Measurements from ENCODE around the gene DARS1.

Gene DARS1

GRCh38 chr2:135905679-135906078 lies 79.7 kb downstream of the DARS1 start (continued):
- no peak for TF ChIP-seq ZNF426 (tag by site-specific recombination; IDR thresholded peaks at IDR 0.05)

GRCh38 chr2:135904341-135904989 lies 81.0 kb downstream of the DARS1 start:
- ChIA-PET POLR2A (interaction anchor here (0.7 kb wide), 1 partner anchor 107 kb away, joined by 3 read pairs; no protein-coding TSS in a partner anchor), CTCF (interaction anchor here (0.9 kb wide), 1 partner anchor 475 kb away, joined by 4 read pairs; no protein-coding TSS in a partner anchor)
- H3K4me3 ChIP-seq (ENCODE audit: low read depth, low read length) = no peak overlapping the region
- H3K36me3 ChIP-seq (ENCODE audit: control insufficient read depth in 2 of 2, insufficient read depth in 1 of 2, low read length in 2 of 2) = peaks cover 19 to 26% of the 10 kb centered on the region in 2 experiments
- H3K9me3 ChIP-seq (ENCODE audit: control insufficient read depth, insufficient read depth, low read depth, low read length) = no peaks in the 10 kb centered on the region
- no peaks in the 10 kb centered on the region for H3K4me1 ChIP-seq (ENCODE audit: control insufficient read depth, insufficient read depth, low read length)
- H3K27ac ChIP-seq (ENCODE audit: extremely low read depth, low read depth, low read length) = no peak overlapping the region
- TF ChIP-seq ZBTB44 (tag by site-specific recombination; IDR thresholded peaks at IDR 0.05) = no peak
- peak; percentile 14; the same call in 1 of the 2 replicates for TF ChIP-seq SP7 (tag by site-specific recombination; IDR thresholded peaks at IDR 0.05)

GRCh38 chr2:135903650-135904049 lies 81.8 kb downstream of the DARS1 start:
- no peak for TF ChIP-seq ZXDB (tag by site-specific recombination; IDR thresholded peaks at IDR 0.05)
- 0 out of 2 replicates have a peak, but pooled peaks have one; percentile 10 for TF ChIP-seq WT1 (tag by site-specific recombination; IDR thresholded peaks at IDR 0.05)
- Histone ChIP-seq H3K9me3 (ENCODE audit: control insufficient read depth, insufficient read depth, low read depth, low read length) (no peaks in the 10 kb centered on the region), H3K4me3 (ENCODE audit: low read depth, low read length) (no peak overlapping the region), H3K36me3 (ENCODE audit: control insufficient read depth in 2 of 2, insufficient read depth in 1 of 2, low read length in 2 of 2) (peaks cover 15 to 18% of the 10 kb centered on the region in 2 experiments), H3K4me1 (ENCODE audit: control insufficient read depth, insufficient read depth, low read length) (no peaks in the 10 kb centered on the region), H3K27ac (ENCODE audit: extremely low read depth, low read depth, low read length) (no peak overlapping the region)
- POLR2A ChIA-PET = interaction anchor here (0.6 to 0.7 kb wide), 2 partner anchors 60 to 106 kb away, joined by 3 to 4 read pairs; no protein-coding TSS in a partner anchor
- CTCF ChIA-PET = interaction anchor here (0.6 to 0.7 kb wide), 2 partner anchors 10 to 454 kb away, joined by 3 to 5 read pairs; no protein-coding TSS in a partner anchor

- Histone ChIP-seq H3K4me3 (ENCODE audit: low read depth, low read length) (no peak overlapping the region), H3K36me3 (ENCODE audit: control insufficient read depth in 2 of 2, insufficient read depth in 1 of 2, low read length in 2 of 2) (peaks cover 0 to 6% of the 10 kb centered on the region in 2 experiments; a peak in 2 of 3 replicates)
- CTCF ChIA-PET = no interaction called here
- TF ChIP-seq ZNF518A (tag by site-specific recombination; conservative IDR thresholded peaks at IDR 0.05; ENCODE audit: low read depth) = no peak
- TF ChIP-seq ZNF513 (tag by site-specific recombination; IDR thresholded peaks at IDR 0.05) = no peak
- no peak for TF ChIP-seq ZBTB7A (tag by site-specific recombination; IDR thresholded peaks at IDR 0.05; ENCODE audit: low read depth)
- no peak for TF ChIP-seq ZNF585B (tag by site-specific recombination; IDR thresholded peaks at IDR 0.05)
- no peak for TF ChIP-seq ZFHX2 (tag by site-specific recombination; conservative IDR thresholded peaks at IDR 0.05)
- TF ChIP-seq ZNF138 (tag by site-specific recombination; IDR thresholded peaks at IDR 0.05; ENCODE audit: borderline replicate concordance) = no peak
- no peak for TF ChIP-seq ZNF433 (tag by site-specific recombination; IDR thresholded peaks at IDR 0.05; ENCODE audit: low read depth)
- no peak for TF ChIP-seq ZNF391 (tag by site-specific recombination; IDR thresholded peaks at IDR 0.05; ENCODE audit: borderline replicate concordance, low read depth)
- TF ChIP-seq FEZF1 (tag by site-specific recombination; IDR thresholded peaks at IDR 0.05) = no peak
- no peak for TF ChIP-seq ZNF394 (tag by site-specific recombination; IDR thresholded peaks at IDR 0.05; ENCODE audit: borderline replicate concordance)
- no peak for TF ChIP-seq AEBP2 (tag by site-specific recombination; IDR thresholded peaks at IDR 0.05; ENCODE audit: borderline replicate concordance)
- no peak for TF ChIP-seq ZBTB8A (tag by site-specific recombination; IDR thresholded peaks at IDR 0.05)
- TF ChIP-seq ZNF701 (tag by site-specific recombination; IDR thresholded peaks at IDR 0.05) = no peak
Observed at GRCh38 chr2:135899567-135899966, 85.9 kb downstream of the DARS1 start.

More at GRCh38 chr2:135899567-135899966, 85.9 kb downstream of the DARS1 start:
- no peak overlapping the region for H3K27ac ChIP-seq (ENCODE audit: extremely low read depth, low read depth, low read length)
- POLR2A ChIA-PET = no interaction called here
- no peaks in the 10 kb centered on the region for H3K9me3 ChIP-seq (ENCODE audit: control insufficient read depth, insufficient read depth, low read depth, low read length)
- H3K4me1 ChIP-seq (ENCODE audit: control insufficient read depth, insufficient read depth, low read length) = no peaks in the 10 kb centered on the region

Data from HEK293 (cell line).